GM03348 (cell line): ENCODE data around the gene KL.

Experiments
- DNase-seq: peaks from one replicate; pipeline ENCODE4 v3.0.0; 2012; ENCODE audit warnings: low spot score

Gene KL

GRCh38 chr13:33037673-33038072 is 21.4 kb downstream of the KL start:
- DNase-seq, result no peak

GRCh38 chr13:33040090-33040489 is 23.9 kb downstream of the KL start:
- no peak for DNase-seq

- no peak for DNase-seq
Observed at GRCh38 chr13:33045851-33046592, 29.8 kb downstream of the KL start.

GRCh38 chr13:33050161-33050560 is 33.9 kb downstream of the KL start:
- no peak for DNase-seq

- no peak for DNase-seq
Observed at GRCh38 chr13:33051632-33052031, 35.4 kb downstream of the KL start.

- peak; percentile 76 for DNase-seq
Observed at GRCh38 chr13:33052506-33053280, 36.5 kb downstream of the KL start.

GRCh38 chr13:33053397-33054066 is 37.3 kb downstream of the KL start:
- DNase-seq, result peak; percentile 22

- DNase-seq, result peak; percentile 53
Observed at GRCh38 chr13:33057019-33057780, 41.0 kb downstream of the KL start.

- DNase-seq, result no peak
Observed at GRCh38 chr13:33058776-33059327, 42.6 kb downstream of the KL start.

GRCh38 chr13:33060815-33061214 is 44.6 kb downstream of the KL start:
- no peak for DNase-seq

- DNase-seq, result no peak
Observed at GRCh38 chr13:33066329-33066728, 50.1 kb downstream of the KL start.

- DNase-seq, result no peak
Observed at GRCh38 chr13:33069365-33069764, 53.1 kb downstream of the KL start.

GRCh38 chr13:33070713-33071112 is 54.5 kb downstream of the KL start:
- DNase-seq, result no peak

GRCh38 chr13:33072282-33072681 is 56.1 kb downstream of the KL start:
- DNase-seq, result no peak

- DNase-seq, result no peak
Observed at GRCh38 chr13:33072759-33073158, 56.5 kb downstream of the KL start.

GRCh38 chr13:33073338-33073737 is 57.1 kb downstream of the KL start:
- DNase-seq, result no peak

- no peak for DNase-seq
Observed at GRCh38 chr13:33076001-33076992, 60.1 kb downstream of the KL start.

- no peak for DNase-seq
Observed at GRCh38 chr13:33078263-33078662, 62.0 kb downstream of the KL start.

GRCh38 chr13:33079960-33080359 is 63.7 kb downstream of the KL start:
- DNase-seq, result no peak

- no peak for DNase-seq
Observed at GRCh38 chr13:33080972-33081590, 64.9 kb downstream of the KL start.
